ENCODE data around the gene SULT1C2. TPM values are rescaled to one million over a fixed set of nuclear protein-coding genes. Genes with fewer than 3 reads are reported as not detected.

Gene SULT1C2
- total RNA-seq, 2 donors from 2014 or later: 1.8 TPM; not detected in 1

DNA sequence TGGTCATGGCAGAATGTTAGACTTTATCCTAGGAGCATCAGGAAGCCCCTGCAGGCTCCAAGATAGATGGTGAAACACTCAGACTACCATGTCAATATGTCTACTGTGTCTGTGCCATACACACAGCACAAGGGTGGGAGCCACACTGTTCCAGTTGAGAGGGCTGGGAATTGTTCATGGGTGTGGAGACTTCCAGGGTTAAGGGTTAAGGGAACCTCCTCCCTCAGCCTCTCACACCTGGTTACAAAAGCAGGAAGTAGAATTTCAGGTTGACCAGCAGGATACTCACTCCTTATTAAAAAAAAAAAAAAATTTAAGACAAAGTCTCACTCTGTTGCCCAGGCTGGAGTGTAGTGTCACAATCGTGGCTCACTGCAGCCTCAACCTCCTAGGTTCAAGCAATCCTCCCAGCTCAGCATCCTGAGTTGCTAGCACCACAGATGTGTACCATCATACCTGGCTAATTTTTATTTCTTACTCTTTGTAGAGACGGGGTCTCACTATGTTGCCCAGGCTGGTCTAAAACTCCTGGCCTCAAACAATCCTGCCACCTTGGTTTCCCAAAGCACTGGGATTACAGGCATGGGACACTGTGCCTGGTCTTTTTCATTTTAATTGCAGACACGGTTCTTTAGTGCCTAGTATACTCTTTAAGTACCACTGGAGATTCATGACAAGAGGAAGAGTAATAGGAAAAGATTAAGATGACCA lies 26.0 kb downstream of the SULT1C2 start:
- TF ChIP-seq POLR2A (IDR thresholded peaks at IDR 0.05): no peak
- TF ChIP-seq, protein P1, sequence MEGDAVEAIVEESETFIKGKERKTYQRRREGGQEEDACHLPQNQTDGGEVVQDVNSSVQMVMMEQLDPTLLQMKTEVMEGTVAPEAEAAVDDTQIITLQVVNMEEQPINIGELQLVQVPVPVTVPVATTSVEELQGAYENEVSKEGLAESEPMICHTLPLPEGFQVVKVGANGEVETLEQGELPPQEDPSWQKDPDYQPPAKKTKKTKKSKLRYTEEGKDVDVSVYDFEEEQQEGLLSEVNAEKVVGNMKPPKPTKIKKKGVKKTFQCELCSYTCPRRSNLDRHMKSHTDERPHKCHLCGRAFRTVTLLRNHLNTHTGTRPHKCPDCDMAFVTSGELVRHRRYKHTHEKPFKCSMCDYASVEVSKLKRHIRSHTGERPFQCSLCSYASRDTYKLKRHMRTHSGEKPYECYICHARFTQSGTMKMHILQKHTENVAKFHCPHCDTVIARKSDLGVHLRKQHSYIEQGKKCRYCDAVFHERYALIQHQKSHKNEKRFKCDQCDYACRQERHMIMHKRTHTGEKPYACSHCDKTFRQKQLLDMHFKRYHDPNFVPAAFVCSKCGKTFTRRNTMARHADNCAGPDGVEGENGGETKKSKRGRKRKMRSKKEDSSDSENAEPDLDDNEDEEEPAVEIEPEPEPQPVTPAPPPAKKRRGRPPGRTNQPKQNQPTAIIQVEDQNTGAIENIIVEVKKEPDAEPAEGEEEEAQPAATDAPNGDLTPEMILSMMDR (IDR thresholded peaks at IDR 0.05): no peak
- no peak for TF ChIP-seq POLR2AphosphoS5 (IDR thresholded peaks at IDR 0.05)
- no peak for DNase-seq (ENCODE audit: low spot score)
- Histone ChIP-seq H3K27ac (peak overlapping the region in 1 of 2 donors; percentile 6), H3K4me3 (no peak overlapping the region), H3K36me3 (no peaks in the 10 kb centered on the region), H3K4me1 (replicated peaks) (no peaks in the 10 kb centered on the region), H3K27me3 (replicated peaks; ENCODE audit: insufficient read depth) (no peaks in the 10 kb centered on the region), H3K9me3 (no peaks in the 10 kb centered on the region)
- 58% methylated on average over 3 of the region's 3 CpGs for WGBS
- intact Hi-C loops (cut with DNase I): no loop called here

DNA sequence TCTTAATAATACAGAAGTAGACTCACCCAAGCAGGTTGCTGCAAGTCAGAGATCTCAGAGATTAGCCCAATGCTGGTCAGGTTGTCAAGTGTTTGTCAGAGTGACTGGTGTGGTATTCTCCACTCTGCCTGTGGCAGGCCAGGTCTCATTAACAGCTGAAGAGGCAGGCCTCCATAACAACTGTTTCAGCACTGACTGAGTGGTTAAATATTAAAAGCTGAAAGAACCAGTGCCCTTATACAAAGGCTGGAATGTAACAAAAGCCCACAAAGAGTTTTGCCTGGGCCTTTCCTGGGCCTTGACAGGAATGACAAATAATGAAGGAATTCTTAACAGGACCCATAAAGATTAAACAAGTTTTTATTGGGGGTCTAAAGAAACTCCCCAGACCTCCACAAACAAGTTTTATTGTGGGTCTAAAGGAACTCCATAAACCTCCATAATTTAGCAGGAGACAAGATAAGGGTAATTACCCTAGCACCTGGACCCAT lies 26.8 kb downstream of the SULT1C2 start:
- Histone ChIP-seq H3K9me3 (no peaks in the 10 kb centered on the region), H3K36me3 (no peaks in the 10 kb centered on the region), H3K4me3 (no peak overlapping the region), H3K27ac (peak overlapping the region in 1 of 2 donors; percentile 6), H3K27me3 (replicated peaks; ENCODE audit: insufficient read depth) (no peaks in the 10 kb centered on the region), H3K4me1 (replicated peaks) (no peaks in the 10 kb centered on the region)
- intact Hi-C loops (cut with DNase I): no loop called here
- DNase-seq (ENCODE audit: low spot score): peak; percentile 25
- TF ChIP-seq POLR2AphosphoS5 (IDR thresholded peaks at IDR 0.05) (peak; percentile 4), POLR2A (IDR thresholded peaks at IDR 0.05) (no peak)

- no peak for DNase-seq (ENCODE audit: low spot score)
- intact Hi-C loops (cut with DNase I): no loop called here
- 58% methylated on average over 6 of the region's 6 CpGs for WGBS
- no peaks in the 10 kb centered on the region for H3K9me3 ChIP-seq
- no peaks in the 10 kb centered on the region for H3K4me1 ChIP-seq (replicated peaks)
- peak overlapping the region in 1 of 2 donors; percentile 6 for H3K27ac ChIP-seq
- TF ChIP-seq POLR2AphosphoS5 (IDR thresholded peaks at IDR 0.05): no peak
- no peak for TF ChIP-seq POLR2A (IDR thresholded peaks at IDR 0.05)
- TF ChIP-seq, protein P1 (IDR thresholded peaks at IDR 0.05): no peak
- H3K36me3 ChIP-seq: no peaks in the 10 kb centered on the region
- H3K4me3 ChIP-seq: no peak overlapping the region
- no peaks in the 10 kb centered on the region for H3K27me3 ChIP-seq (replicated peaks; ENCODE audit: insufficient read depth)
These were observed 27.3 kb downstream of the SULT1C2 start for GRCh38 chr2:108316033-108316432.

DNA sequence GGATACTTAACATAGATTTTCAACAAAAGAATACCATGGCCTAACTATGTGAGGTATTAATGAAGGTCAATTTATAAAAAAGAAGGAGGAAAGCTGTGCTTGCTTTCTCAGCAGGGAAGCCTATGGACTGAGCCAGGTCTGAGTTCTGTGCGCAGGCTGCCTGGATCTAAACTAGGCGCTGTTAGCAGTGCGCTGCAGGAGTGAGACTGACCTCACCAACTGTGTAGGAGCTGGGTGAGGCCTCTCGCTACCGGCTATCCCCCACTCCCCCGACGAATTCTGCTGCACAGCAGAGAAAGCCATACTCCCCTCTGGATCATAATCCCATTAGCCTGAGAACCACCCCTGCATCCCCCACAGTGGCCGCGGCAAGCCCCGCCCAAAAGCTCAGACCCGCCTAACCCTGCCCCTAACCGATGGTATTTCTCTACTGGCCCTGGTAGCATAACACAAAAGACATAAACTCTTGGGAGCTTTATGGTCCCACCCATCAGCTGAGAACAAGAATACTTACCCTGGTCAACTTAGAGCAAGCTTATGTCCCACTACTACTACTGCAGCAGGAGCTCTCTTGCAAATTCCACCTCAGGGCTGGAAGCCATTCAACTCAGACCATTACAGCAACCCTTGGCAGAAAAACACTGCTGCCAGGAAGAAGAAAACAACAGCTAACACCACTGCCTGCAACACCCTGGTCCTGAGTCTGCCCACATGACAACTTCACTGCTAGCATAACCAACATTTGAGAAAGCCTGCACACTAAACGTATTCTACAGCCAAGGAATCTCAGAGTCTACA lies 28.0 kb downstream of the SULT1C2 start:
- Histone ChIP-seq H3K36me3 (no peaks in the 10 kb centered on the region), H3K9me3 (no peaks in the 10 kb centered on the region), H3K4me3 (no peak overlapping the region), H3K27me3 (replicated peaks; ENCODE audit: insufficient read depth) (no peaks in the 10 kb centered on the region), H3K4me1 (replicated peaks) (no peaks in the 10 kb centered on the region), H3K27ac (no peak overlapping the region)
- DNase-seq (ENCODE audit: low spot score): no peak
- intact Hi-C loops (cut with DNase I): no loop called here
- TF ChIP-seq POLR2A (IDR thresholded peaks at IDR 0.05) (no peak), POLR2AphosphoS5 (IDR thresholded peaks at IDR 0.05) (no peak)
- TF ChIP-seq, protein P1 (IDR thresholded peaks at IDR 0.05): no peak
- 61% methylated on average over 13 of the region's 13 CpGs for WGBS

DNA sequence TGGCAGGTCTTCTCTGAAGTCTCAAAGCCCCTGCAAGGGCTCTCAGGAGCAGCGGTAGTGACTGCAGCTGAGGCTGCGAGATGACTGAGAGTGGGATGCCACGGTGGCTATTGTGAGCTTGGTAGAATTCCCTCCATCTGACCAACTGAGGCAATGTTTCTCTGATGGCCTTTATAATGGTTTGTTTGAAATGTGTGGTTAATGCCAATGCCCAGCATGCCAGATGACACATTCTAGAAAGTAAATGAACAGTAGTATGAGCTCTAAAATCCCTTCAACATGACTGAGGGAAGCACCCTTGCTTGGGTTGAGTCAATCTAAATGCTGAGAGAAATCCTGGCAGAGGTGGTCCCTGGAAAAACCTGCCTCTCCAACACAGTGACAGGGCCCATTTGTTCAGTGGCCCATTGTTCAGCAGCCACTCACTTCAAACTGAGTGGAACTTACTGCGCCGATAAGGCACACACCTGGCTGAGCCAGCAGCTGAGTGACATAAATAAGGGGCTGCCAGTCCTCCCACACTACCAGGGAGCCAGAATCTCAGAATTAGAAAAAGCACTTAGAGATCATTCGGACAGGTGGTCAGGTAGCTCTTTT lies 31.7 kb downstream of the SULT1C2 start:
- H3K4me1 ChIP-seq (replicated peaks): no peaks in the 10 kb centered on the region
- no peaks in the 10 kb centered on the region for H3K36me3 ChIP-seq
- intact Hi-C loops (cut with DNase I): no loop called here
- WGBS: 70% methylated on average over 6 of the region's 6 CpGs
- TF ChIP-seq POLR2AphosphoS5 (IDR thresholded peaks at IDR 0.05): no peak
- TF ChIP-seq, protein P1 (IDR thresholded peaks at IDR 0.05): no peak
- TF ChIP-seq POLR2A (IDR thresholded peaks at IDR 0.05): no peak
- H3K4me3 ChIP-seq: no peak overlapping the region
- H3K27me3 ChIP-seq (replicated peaks; ENCODE audit: insufficient read depth): no peaks in the 10 kb centered on the region
- H3K9me3 ChIP-seq: no peaks in the 10 kb centered on the region
- H3K27ac ChIP-seq: no peak overlapping the region
- no peak for DNase-seq (ENCODE audit: low spot score)

Measured in prostate gland (tissue), 2 donors.